ENCODE data around the gene C12orf56. TPM values are rescaled to one million over a fixed set of nuclear protein-coding genes. Genes with fewer than 3 reads are reported as not detected.
A peak's percentile ranks its signal among the peaks of the same experiment; 100 is the strongest.

Gene C12orf56
- total RNA-seq, 2 donors from 2014 or later: not detected

DNA sequence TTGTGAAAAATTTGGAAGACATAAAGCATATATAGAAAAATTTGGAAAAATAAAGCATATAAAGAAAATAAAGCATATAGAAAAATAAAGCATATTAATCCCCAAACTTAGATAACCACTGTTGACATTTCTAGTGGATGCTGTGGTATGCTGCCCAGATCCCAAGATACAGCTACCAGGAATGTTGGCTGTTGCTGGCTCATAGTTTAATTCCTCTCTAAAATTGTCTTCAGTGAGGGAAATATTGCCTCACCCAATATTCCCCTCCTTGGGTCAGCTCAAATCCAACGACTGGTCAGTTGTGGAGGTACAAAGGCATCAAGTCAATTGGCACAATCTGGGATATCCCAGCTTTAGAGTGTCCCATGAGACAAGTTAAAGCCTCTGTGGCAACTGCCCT, 158.4 kb downstream of the C12orf56 start:
- ATAC-seq (no peak), DNase-seq (no peak)
- Histone ChIP-seq H3K4me1 (no peaks in the 10 kb centered on the region), H3K27me3 (no peaks in the 10 kb centered on the region), H3K36me3 (replicated peaks in 1 of 2; ENCODE audit: insufficient read depth in 1 of 2, low read depth in 2 of 2) (no peaks in the 10 kb centered on the region), H3K9me3 (no peaks in the 10 kb centered on the region), H3K4me3 (no peak overlapping the region), H3K27ac (no peak overlapping the region)
- 63 to 65% methylated on average over 1 of the region's 1 CpG for WGBS, 2 donors
- intact Hi-C loops (cut with DNase I): no loop called here
- TF ChIP-seq, protein P1, sequence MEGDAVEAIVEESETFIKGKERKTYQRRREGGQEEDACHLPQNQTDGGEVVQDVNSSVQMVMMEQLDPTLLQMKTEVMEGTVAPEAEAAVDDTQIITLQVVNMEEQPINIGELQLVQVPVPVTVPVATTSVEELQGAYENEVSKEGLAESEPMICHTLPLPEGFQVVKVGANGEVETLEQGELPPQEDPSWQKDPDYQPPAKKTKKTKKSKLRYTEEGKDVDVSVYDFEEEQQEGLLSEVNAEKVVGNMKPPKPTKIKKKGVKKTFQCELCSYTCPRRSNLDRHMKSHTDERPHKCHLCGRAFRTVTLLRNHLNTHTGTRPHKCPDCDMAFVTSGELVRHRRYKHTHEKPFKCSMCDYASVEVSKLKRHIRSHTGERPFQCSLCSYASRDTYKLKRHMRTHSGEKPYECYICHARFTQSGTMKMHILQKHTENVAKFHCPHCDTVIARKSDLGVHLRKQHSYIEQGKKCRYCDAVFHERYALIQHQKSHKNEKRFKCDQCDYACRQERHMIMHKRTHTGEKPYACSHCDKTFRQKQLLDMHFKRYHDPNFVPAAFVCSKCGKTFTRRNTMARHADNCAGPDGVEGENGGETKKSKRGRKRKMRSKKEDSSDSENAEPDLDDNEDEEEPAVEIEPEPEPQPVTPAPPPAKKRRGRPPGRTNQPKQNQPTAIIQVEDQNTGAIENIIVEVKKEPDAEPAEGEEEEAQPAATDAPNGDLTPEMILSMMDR (IDR thresholded peaks at IDR 0.05): no peak
- no peak for TF ChIP-seq POLR2A (IDR thresholded peaks at IDR 0.05)

- ATAC-seq: no peak
- Histone ChIP-seq H3K4me3 (no peak overlapping the region), H3K4me1 (no peaks in the 10 kb centered on the region), H3K27ac (no peak overlapping the region), H3K27me3 (no peaks in the 10 kb centered on the region), H3K36me3 (replicated peaks in 1 of 2; ENCODE audit: insufficient read depth in 1 of 2, low read depth in 2 of 2) (no peaks in the 10 kb centered on the region), H3K9me3 (no peaks in the 10 kb centered on the region)
- WGBS, 2 donors: 82% methylated on average over 5 of the region's 5 CpGs
- intact Hi-C loops (cut with DNase I): no loop called here
- TF ChIP-seq POLR2A (IDR thresholded peaks at IDR 0.05): no peak
- TF ChIP-seq, protein P1 (IDR thresholded peaks at IDR 0.05): no peak
- DNase-seq: no peak
Observed at GRCh38 chr12:64229796-64230195, 160.8 kb downstream of the C12orf56 start.

DNA sequence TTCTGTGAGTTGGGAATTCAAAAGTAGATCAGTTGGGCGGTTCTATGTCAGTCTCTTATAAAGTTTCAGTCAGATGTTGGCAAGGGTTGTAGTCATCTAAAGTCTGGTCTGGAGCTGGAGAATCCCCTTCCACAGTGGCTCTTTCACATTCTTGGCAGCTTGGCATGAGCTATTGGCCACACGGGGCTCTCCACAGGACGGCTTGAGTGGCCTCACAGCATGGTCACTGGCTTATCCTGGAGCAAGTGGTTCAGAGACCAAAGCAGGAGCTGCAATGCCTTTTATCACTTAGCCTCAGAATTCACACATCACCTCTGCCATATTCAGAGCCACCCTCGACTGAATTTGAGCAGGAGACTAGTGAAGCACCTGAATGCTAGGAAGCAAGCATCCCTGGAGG, 161.3 kb downstream of the C12orf56 start:
- TF ChIP-seq POLR2A (IDR thresholded peaks at IDR 0.05): no peak
- TF ChIP-seq, protein P1 (IDR thresholded peaks at IDR 0.05): no peak
- intact Hi-C loops (cut with DNase I): no loop called here

DNA sequence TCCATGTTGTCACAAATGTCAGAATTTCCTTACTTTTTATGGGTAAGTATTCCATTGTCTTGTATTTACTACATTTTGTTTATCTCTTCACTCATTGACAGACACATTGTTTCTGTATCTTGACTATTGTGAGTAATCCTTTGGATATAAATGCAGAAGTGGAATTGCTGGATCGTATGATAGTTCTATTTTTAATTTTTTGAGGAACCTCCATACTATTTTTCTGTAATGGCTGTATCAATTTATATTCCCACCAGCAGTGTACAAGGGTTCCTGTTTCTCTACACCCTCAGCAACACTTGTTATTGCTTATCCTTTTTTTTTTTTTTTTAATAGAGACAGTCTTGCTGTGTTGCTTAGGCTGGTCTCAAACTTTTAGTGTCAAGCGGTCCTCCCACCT, 164.9 kb downstream of the C12orf56 start:
- Histone ChIP-seq H3K4me1 (peaks cover 15% of the 10 kb centered on the region), H3K36me3 (replicated peaks in 1 of 2; ENCODE audit: insufficient read depth in 1 of 2, low read depth in 2 of 2) (no peaks in the 10 kb centered on the region), H3K9me3 (no peaks in the 10 kb centered on the region), H3K27me3 (no peaks in the 10 kb centered on the region), H3K27ac (no peak overlapping the region), H3K4me3 (no peak overlapping the region)
- 19 to 76% methylated on average over 2 of the region's 2 CpGs for WGBS, 2 donors
- TF ChIP-seq, protein P1 (IDR thresholded peaks at IDR 0.05): no peak
- no peak for TF ChIP-seq POLR2A (IDR thresholded peaks at IDR 0.05)
- intact Hi-C loops (cut with DNase I): no loop called here
- DNase-seq (no peak), ATAC-seq (no peak)

More for the DNA sequence above, 161.3 kb downstream of the C12orf56 start:
- Histone ChIP-seq H3K9me3 (no peaks in the 10 kb centered on the region), H3K36me3 (replicated peaks in 1 of 2; ENCODE audit: insufficient read depth in 1 of 2, low read depth in 2 of 2) (no peaks in the 10 kb centered on the region), H3K27me3 (no peaks in the 10 kb centered on the region), H3K4me3 (no peak overlapping the region), H3K4me1 (no peaks in the 10 kb centered on the region), H3K27ac (no peak overlapping the region)
- DNase-seq (no peak), ATAC-seq (no peak)
- WGBS, 2 donors: 49 to 67% methylated on average over 4 of the region's 4 CpGs

DNA sequence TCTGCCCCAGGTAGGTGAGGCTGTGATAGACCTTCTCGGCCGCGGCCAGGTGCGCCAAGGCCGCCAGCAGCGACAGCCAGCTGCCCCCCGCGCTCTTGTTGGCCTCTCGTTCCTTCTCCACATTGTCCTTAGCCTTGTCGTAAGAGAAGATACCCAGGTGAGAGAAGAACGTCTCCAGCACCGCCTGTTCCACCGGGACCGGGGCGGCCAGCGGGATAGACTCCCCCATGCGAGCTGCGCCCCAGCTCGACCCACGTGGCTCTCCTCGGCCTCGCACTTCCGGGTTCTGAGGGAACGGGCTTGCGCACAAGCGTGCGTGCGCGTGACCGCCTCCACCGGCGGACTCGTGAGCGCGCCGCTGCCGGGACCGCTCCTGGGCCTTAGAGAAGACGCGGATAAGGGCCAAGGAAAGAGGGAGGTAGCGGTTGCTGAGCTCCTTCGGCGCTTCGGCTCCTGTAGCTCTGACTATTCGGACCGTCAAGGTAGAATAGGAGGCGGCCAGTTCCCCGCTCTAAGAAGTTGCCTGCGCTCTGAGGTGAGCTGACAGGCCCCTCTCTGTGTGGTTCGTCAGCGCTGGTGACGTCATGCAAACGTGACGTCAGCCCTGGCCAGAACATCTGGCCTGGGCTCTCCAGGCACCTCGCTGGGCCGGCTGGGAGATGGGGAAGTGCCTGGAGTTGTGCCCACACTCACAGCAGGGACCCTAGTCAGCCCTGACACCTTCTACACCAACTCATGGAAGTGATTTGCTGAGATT, 168.4 kb downstream of the C12orf56 start, which contains the start of gene KICS2:
Gene KICS2, minus strand, starts transcription at position 288 of the 757 bp plus-strand sequence. Its CDS starts 59 bp downstream, at position 229.
- DNase-seq (peak; percentile 91 to 95 (median 93)), ATAC-seq (peak; percentile 96)
- Histone ChIP-seq H3K36me3 (replicated peaks in 1 of 2; ENCODE audit: insufficient read depth in 1 of 2, low read depth in 2 of 2) (no peaks in the 10 kb centered on the region), H3K27me3 (no peaks in the 10 kb centered on the region), H3K27ac (peak within 1 kb of the TSS; percentile 83 to 98 (median 95)), H3K4me1 (peaks cover 33% of the 10 kb centered on the region), H3K4me3 (peak within 1 kb of the TSS; percentile 54 to 77), H3K9me3 (no peaks in the 10 kb centered on the region)
- intact Hi-C loops (cut with DNase I): no loop called here
- TF ChIP-seq POLR2A (IDR thresholded peaks at IDR 0.05): peak; percentile 90 to 97 (median 96)
- TF ChIP-seq, protein P1 (IDR thresholded peaks at IDR 0.05): peak in 2 of 7 experiments; percentile 5
- WGBS, 2 donors: 0% methylated on average over 19 to 47 of the region's 56 CpGs
